ENCODE measurements around the gene FOXF1. TPM values are rescaled to one million over a fixed set of nuclear protein-coding genes. Genes with fewer than 3 reads are reported as not detected.

Gene FOXF1
- polyA plus RNA-seq, 1 donor (not counting 4 experiments of a cell fraction or from before 2014, with no cell fraction given) = not detected

GRCh38 chr16:86527366-86527765 lies 17.0 kb downstream of the FOXF1 start:
- Histone ChIP-seq H3K79me2 (ENCODE audit: control insufficient read depth, insufficient read depth, low read length) (no peaks in the 10 kb centered on the region), H3K9ac (ENCODE audit: control insufficient read depth, extremely low read depth, insufficient read depth, low read length) (no peak overlapping the region), H2AFZ (ENCODE audit: control insufficient read depth, low read length) (no peak overlapping the region), H3K4me1 (ENCODE audit: control insufficient read depth, extremely low read depth, insufficient read depth, low read length) (no peaks in the 10 kb centered on the region), H3K4me2 (ENCODE audit: control insufficient read depth, extremely low read depth, insufficient read depth, low read depth, low read length) (no peak overlapping the region), H3K4me3 (ENCODE audit: control insufficient read depth in 2 of 3, extremely low read depth in 1 of 3, insufficient read depth in 2 of 3, low read depth in 1 of 3, low read length in 3 of 3) (no peak overlapping the region), H4K20me1 (ENCODE audit: control insufficient read depth, extremely low read depth, insufficient read depth, low read length) (no peaks in the 10 kb centered on the region), H3K27ac (ENCODE audit: control insufficient read depth, insufficient read depth, low read length) (no peak overlapping the region), H3K36me3 (ENCODE audit: control insufficient read depth in 2 of 2, extremely low read depth in 1 of 2, insufficient read depth in 2 of 2, low read length in 2 of 2) (peaks cover 0 to 2% of the 10 kb centered on the region in 2 experiments), H3K9me3 (ENCODE audit: control insufficient read depth, low read depth, low read length) (peaks cover 4% of the 10 kb centered on the region), H3K27me3 (ENCODE audit: control insufficient read depth, extremely low read depth, insufficient read depth, low read length) (peaks cover 4% of the 10 kb centered on the region), H3K9me1 (ENCODE audit: control insufficient read depth, extremely low read depth, insufficient read depth, low read length) (no peaks in the 10 kb centered on the region)
- dilution Hi-C loops (cut with MboI; ENCODE audit: extremely low pct_ligation_motif_present, low sequenced_read_pairs) = no loop called here
- TF ChIP-seq EZH2 (IDR thresholded peaks at IDR 0.05; ENCODE audit: low read length) (no peak), CTCF (optimal IDR thresholded peaks at IDR 0.05 in 1 of 3, IDR thresholded peaks at IDR 0.05 in 1 of 3, conservative IDR thresholded peaks at IDR 0.05 in 1 of 3; ENCODE audit: extremely low read depth in 1 of 3, insufficient read depth in 2 of 3, low read length in 3 of 3) (no peak)
- DNase-seq (ENCODE audit: low read depth, low spot score) = no peak
- no peak for FAIRE-seq

GRCh38 chr16:86528061-86528929 lies 18.0 kb downstream of the FOXF1 start:
- TF ChIP-seq CTCF (optimal IDR thresholded peaks at IDR 0.05 in 1 of 3, IDR thresholded peaks at IDR 0.05 in 1 of 3, conservative IDR thresholded peaks at IDR 0.05 in 1 of 3; ENCODE audit: extremely low read depth in 1 of 3, insufficient read depth in 2 of 3, low read length in 3 of 3) = no peak
- TF ChIP-seq EZH2 (IDR thresholded peaks at IDR 0.05; ENCODE audit: low read length) = no peak
- Histone ChIP-seq H3K9ac (ENCODE audit: control insufficient read depth, extremely low read depth, insufficient read depth, low read length) (no peak overlapping the region), H3K79me2 (ENCODE audit: control insufficient read depth, insufficient read depth, low read length) (no peaks in the 10 kb centered on the region), H3K4me1 (ENCODE audit: control insufficient read depth, extremely low read depth, insufficient read depth, low read length) (no peaks in the 10 kb centered on the region), H3K27me3 (ENCODE audit: control insufficient read depth, extremely low read depth, insufficient read depth, low read length) (peaks cover under 1% of the 10 kb centered on the region), H2AFZ (ENCODE audit: control insufficient read depth, low read length) (no peak overlapping the region), H3K4me2 (ENCODE audit: control insufficient read depth, extremely low read depth, insufficient read depth, low read depth, low read length) (no peak overlapping the region), H3K36me3 (ENCODE audit: control insufficient read depth in 2 of 2, extremely low read depth in 1 of 2, insufficient read depth in 2 of 2, low read length in 2 of 2) (peaks cover 0 to 8% of the 10 kb centered on the region in 2 experiments), H3K27ac (ENCODE audit: control insufficient read depth, insufficient read depth, low read length) (no peak overlapping the region), H3K9me1 (ENCODE audit: control insufficient read depth, extremely low read depth, insufficient read depth, low read length) (no peaks in the 10 kb centered on the region), H4K20me1 (ENCODE audit: control insufficient read depth, extremely low read depth, insufficient read depth, low read length) (no peaks in the 10 kb centered on the region), H3K4me3 (ENCODE audit: control insufficient read depth in 2 of 3, extremely low read depth in 1 of 3, insufficient read depth in 2 of 3, low read depth in 1 of 3, low read length in 3 of 3) (no peak overlapping the region), H3K9me3 (ENCODE audit: control insufficient read depth, low read depth, low read length) (peaks cover 4% of the 10 kb centered on the region)
- DNase-seq (ENCODE audit: low read depth, low spot score) (no peak), FAIRE-seq (no peak)
- dilution Hi-C loops (cut with MboI; ENCODE audit: extremely low pct_ligation_motif_present, low sequenced_read_pairs) = no loop called here

Data from keratinocyte (primary cell).